Lung (tissue), 12 donors: Measurements from ENCODE around the gene ARRDC3. TPM values are rescaled to one million over a fixed set of nuclear protein-coding genes. Genes with fewer than 3 reads are reported as not detected.

Experiments used
- ATAC-seq: fragments of 200-7000 bp; cut with Tn5 transposase; one replicate; pipeline ENCODE4 v1.9.1; 2020; ENCODE audit warnings: moderate number of reproducible peaks; ENCODE audit not compliant: insufficient read depth, low FRiP score
- DNase-seq, 3 donors: peaks; one replicate each; pipeline ENCODE4 v3.0.0-alpha.2; 2013 to 2017
- H3K27ac ChIP-seq, 2 donors: one replicate each; pipeline ENCODE4 v1.5.1; 2013; ENCODE audit warnings: mild to moderate bottlenecking in 2 of 2, moderate library complexity in 2 of 2, control low read depth in 1 of 2, inconsistent platforms in 1 of 2, low read depth in 1 of 2, low read length in 1 of 2
- H3K27me3 ChIP-seq, 3 donors: one replicate each; pipeline ENCODE4 v1.5.1; 2013; ENCODE audit warnings: low read length in 2 of 3; ENCODE audit not compliant: control insufficient read depth in 3 of 3, insufficient read depth in 3 of 3
- H3K36me3 ChIP-seq, 4 donors: one replicate each; pipeline ENCODE4 v1.5.1; 2013; ENCODE audit warnings: low read length in 4 of 4, mild to moderate bottlenecking in 1 of 4, moderate library complexity in 1 of 4; ENCODE audit not compliant: control insufficient read depth in 4 of 4, insufficient read depth in 4 of 4
- H3K4me1 ChIP-seq, 5 donors: one replicate each; pipeline ENCODE4 v1.5.1; 2013; ENCODE audit warnings: low read length in 5 of 5, mild to moderate bottlenecking in 2 of 5, moderate library complexity in 1 of 5; ENCODE audit not compliant: control insufficient read depth in 5 of 5, insufficient read depth in 5 of 5
- H3K4me3 ChIP-seq: one replicate; pipeline ENCODE4 v1.5.1; 2013; ENCODE audit warnings: mild to moderate bottlenecking, control low read depth, moderate library complexity
- H3K9ac ChIP-seq, 2 donors: one replicate each; pipeline ENCODE4 v1.5.1; 2013; ENCODE audit warnings: low read length in 2 of 2, control low read depth in 1 of 2; ENCODE audit not compliant: insufficient read depth in 1 of 2
- H3K9me3 ChIP-seq, 4 donors: one replicate each; pipeline ENCODE4 v1.5.1; 2013; ENCODE audit warnings: low read length in 3 of 4, mild to moderate bottlenecking in 1 of 4, moderate library complexity in 1 of 4; ENCODE audit not compliant: control insufficient read depth in 4 of 4, insufficient read depth in 3 of 4
- WGBS, 2 donors: extraction: QIAGEN DNeasy Blood & Tissue Kit; methylation state at CpG; one replicate each; pipeline ENCODE4 v1.1.7; 2013; 5-methylcytosine and 5-hydroxymethylcytosine counted together
- polyA plus RNA-seq, 2 donors: library from polyadenylated mRNA; stranded (reverse); fragments of 200-250 nt; gene quantifications; one replicate each; pipeline ENCODE4 v1.2.1, GENCODE V29; 2013
- total RNA-seq, 2 donors: library from RNA; depleted of rRNA in 1 of 2; stranded (reverse); fragments of >200 nt in 1 of 2; gene quantifications; one replicate each; pipeline ENCODE4 v1.2.1, GENCODE V29; 2014 to 2021
- TF ChIP-seq, protein P1 (sequence below): IDR thresholded peaks from 2 replicates; pipeline ENCODE4 v1.5.1; 2012; ENCODE audit warnings: mild to moderate bottlenecking; ENCODE audit errors: control extremely low read depth, extremely low read depth
- donor health status: control.
- donor health status: control.
- donor health status: Bipolar disorder and iron deficiency.
- donor health status: healthy.
- donor health status: DM: yes; HTN: yes; CAD: no.

Gene ARRDC3
- total and polyA plus RNA-seq, 4 donors: 26.0 to 455 (median 77.3) TPM

DNA sequence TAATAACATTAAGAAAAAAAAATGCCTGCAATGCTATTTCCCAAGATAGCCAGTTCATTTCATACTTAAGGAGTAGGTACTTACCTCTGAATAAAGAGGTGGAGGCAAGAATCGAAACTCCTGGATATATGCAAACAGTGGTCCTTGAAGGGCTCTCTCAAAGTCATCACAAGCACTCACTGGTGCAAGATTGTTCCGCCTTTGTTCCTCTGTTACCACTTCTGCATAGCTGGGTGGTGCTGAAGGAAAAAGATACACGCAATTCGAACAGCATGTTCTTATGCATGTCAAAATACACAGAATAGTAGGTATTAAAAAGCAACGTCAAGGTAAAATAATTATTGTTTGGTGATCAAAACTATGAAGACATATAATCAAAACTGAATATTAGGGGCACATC, 9.5 kb downstream of the ARRDC3 start:
- Histone ChIP-seq H3K9me3 (no peaks in the 10 kb centered on the region), H3K27me3 (no peaks in the 10 kb centered on the region), H3K9ac (no peak overlapping the region), H3K4me3 (no peak overlapping the region), H3K27ac (peak overlapping the region in 1 of 2 donors; percentile 20), H3K36me3 (peaks cover 12 to 68% (median 36%) of the 10 kb centered on the region in 4 donors), H3K4me1 (peaks cover 3 to 20% (median 5%) of the 10 kb centered on the region in 5 donors)
- DNase-seq (peak in 2 of 3 donors; percentile 33 to 66), ATAC-seq (peak; percentile 74)
- WGBS, 2 donors: 68 to 82% methylated on average over 5 of the region's 5 CpGs
- TF ChIP-seq, protein P1, sequence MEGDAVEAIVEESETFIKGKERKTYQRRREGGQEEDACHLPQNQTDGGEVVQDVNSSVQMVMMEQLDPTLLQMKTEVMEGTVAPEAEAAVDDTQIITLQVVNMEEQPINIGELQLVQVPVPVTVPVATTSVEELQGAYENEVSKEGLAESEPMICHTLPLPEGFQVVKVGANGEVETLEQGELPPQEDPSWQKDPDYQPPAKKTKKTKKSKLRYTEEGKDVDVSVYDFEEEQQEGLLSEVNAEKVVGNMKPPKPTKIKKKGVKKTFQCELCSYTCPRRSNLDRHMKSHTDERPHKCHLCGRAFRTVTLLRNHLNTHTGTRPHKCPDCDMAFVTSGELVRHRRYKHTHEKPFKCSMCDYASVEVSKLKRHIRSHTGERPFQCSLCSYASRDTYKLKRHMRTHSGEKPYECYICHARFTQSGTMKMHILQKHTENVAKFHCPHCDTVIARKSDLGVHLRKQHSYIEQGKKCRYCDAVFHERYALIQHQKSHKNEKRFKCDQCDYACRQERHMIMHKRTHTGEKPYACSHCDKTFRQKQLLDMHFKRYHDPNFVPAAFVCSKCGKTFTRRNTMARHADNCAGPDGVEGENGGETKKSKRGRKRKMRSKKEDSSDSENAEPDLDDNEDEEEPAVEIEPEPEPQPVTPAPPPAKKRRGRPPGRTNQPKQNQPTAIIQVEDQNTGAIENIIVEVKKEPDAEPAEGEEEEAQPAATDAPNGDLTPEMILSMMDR: no peak

DNA sequence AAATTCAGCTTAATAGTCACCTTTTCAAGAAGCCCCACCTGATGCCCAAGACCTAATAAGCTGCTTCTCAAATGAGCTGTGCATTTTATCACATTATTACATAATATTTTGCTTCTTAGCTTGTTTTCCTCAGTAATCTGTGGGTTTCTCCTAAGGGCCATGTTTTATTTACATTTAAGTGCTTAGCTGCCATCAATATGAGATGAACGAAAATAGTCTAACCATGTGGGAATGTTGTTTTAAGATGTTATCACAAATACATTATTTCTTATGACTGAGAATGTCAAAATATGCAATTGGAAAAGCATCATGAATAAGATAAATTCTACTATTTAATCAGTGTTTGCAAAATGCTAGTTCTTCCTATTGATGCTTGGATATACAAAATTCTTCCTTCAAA, 10.1 kb downstream of the ARRDC3 start:
- H3K4me1 ChIP-seq: peaks cover 2 to 17% (median 5%) of the 10 kb centered on the region in 5 donors
- H3K4me3 ChIP-seq: no peak overlapping the region
- ATAC-seq (no peak), DNase-seq (peak in 1 of 3 donors; percentile 14)
- 42 to 65% methylated on average over 1 of the region's 1 CpG for WGBS, 2 donors
- no peaks in the 10 kb centered on the region for H3K9me3 ChIP-seq
- no peaks in the 10 kb centered on the region for H3K27me3 ChIP-seq
- H3K9ac ChIP-seq: no peak overlapping the region
- H3K27ac ChIP-seq: no peak overlapping the region
- TF ChIP-seq, protein P1: no peak
- peaks cover 12 to 68% (median 40%) of the 10 kb centered on the region in 4 donors for H3K36me3 ChIP-seq

DNA sequence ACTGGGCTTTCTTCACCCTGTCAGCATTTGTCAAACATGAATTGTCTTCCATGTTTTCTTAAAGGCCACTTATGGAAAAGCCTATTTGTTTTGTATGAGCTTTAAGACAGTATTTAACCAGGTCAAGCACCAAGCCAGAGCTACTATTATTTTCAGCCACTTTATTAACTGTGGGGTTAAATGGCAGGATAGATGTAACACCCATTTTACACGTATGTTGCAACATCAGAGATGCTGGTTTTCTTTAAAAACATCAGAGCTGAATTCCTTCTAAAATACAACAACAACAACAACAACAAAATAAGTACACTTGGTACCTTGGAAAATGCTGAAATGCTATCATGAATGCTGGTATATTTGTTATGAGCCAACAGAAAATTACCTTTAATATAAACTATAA, 13.6 kb downstream of the ARRDC3 start:
- H3K27me3 ChIP-seq: no peaks in the 10 kb centered on the region
- no peak overlapping the region for H3K4me3 ChIP-seq
- peak overlapping the region in 1 of 2 donors; percentile 21 for H3K27ac ChIP-seq
- ATAC-seq (no peak), DNase-seq (peak in 1 of 3 donors; percentile 22)
- no peaks in the 10 kb centered on the region for H3K9me3 ChIP-seq
- H3K9ac ChIP-seq: no peak overlapping the region
- H3K4me1 ChIP-seq: peaks cover 2 to 13% (median 3%) of the 10 kb centered on the region in 5 donors
- 27 to 31% methylated on average over 1 of the region's 1 CpG for WGBS, 2 donors
- H3K36me3 ChIP-seq: peaks cover 9 to 52% (median 35%) of the 10 kb centered on the region in 4 donors
- TF ChIP-seq, protein P1: no peak
